Inflammatory macrophage treated with lipopolysaccharide for 1 hour (primary cell): Measurements from ENCODE around the gene TMEM106B.
"Not testable (repeated sequence)": the region's sequence is repeated elsewhere in the genome, so short reads cannot be mapped to it uniquely, and the experiment has no call there.

Experiments used
- DNase-seq, 2 donors: peaks; one replicate each; pipeline ENCODE4 v3.0.0-alpha.2; 2020 to 2022

Gene TMEM106B

GRCh38 chr7:12211054-12211710 lies at the start of gene TMEM106B:
Gene TMEM106B, plus strand, starts transcription at chr7:12211294. Its CDS starts 3,517 bp downstream, at chr7:12214811.
- DNase-seq = peak; percentile 93 to 94

DNA sequence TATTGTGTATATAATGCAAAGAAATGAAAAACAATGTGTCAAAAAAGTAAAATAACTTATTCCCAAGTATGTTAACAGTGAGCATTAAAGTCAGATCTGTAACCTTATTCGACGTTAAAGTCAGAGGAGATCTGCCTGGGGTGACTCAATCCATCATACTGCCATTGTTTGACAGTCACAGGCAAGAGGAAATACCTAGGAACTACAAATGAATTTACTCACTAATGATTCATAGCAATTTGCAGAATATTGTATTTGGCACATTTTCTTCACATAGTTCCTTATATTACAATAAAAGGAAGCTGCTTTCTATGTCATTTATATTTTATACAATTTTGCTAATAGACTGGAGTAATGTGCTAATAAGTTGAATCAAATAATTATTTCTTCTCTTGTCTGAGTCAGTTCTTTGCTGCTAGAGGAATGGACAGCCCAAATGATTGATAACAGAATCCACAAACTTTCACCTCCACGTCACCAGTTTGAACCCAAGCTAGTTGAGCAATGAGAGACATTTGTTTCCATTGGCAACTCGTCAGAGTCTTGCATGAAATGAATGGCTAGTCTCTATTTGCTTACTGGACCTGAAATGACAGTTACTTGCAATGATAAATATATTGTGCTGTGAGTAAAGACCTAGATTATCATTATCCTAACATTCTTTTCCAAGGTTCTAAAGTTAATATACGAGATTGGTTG lies 48.5 kb upstream of the TMEM106B start:
- DNase-seq = no peak

DNA sequence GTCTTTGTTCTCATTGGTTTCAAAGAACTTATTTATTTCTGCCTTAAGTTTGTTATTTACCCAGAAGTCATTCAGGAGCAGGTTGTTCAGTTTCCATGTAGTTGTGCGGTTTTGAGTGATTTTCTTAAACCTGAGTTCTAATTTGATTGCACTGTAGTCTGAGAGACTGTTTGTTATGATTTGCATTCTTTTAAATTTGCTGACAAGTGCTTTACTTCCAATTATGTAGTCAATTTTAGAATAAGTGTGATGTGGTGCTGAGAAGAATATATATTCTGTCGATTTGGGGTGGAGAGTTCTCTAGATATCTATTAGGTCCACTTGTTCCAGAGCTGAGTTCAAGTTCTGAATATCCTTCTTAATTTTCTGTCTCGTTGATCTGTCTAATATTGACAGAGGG lies 43.0 kb upstream of the TMEM106B start:
- DNase-seq = not testable (repeated sequence)

DNA sequence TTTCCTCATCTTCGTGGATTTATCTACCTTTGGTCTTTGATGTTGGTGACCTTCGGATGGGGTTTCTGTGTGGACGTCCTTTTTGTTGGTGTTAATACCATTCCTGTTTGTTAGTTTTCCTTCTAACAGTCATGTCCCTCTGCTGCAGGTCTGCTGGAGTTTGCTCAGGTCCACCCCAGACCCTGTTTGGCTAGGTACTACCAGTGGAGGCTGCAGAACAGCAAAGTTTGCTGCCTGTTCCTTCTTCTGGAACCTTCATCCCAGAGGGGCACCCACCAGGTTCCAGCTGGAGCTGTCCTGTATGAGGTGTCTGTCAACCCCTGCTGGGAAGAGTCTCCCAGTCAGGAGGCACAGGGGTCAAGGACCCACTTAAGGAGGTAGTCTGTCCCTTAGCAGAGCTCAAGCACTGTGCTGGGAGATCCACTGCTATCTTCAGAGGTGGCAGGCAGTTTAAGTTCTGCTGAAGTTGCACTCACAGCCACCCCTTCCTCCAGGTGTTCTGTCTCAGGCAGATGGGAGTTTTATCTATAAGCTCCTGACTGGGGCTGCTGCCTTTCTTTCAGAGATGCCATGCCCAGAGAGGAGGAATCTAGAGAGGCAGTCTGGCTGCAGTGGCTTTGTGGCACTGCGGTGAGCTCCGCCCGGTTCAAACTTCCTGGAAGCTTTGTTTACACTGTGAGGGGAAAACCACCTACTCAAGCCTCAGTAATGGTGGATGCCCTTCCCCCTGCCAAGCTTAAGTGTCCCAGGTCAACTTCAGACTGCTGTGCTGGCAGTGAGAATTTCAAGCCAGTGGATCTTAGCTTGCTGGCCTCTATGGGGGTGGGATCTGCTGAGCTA lies 40.9 kb upstream of the TMEM106B start:
- not testable (repeated sequence) for DNase-seq

DNA sequence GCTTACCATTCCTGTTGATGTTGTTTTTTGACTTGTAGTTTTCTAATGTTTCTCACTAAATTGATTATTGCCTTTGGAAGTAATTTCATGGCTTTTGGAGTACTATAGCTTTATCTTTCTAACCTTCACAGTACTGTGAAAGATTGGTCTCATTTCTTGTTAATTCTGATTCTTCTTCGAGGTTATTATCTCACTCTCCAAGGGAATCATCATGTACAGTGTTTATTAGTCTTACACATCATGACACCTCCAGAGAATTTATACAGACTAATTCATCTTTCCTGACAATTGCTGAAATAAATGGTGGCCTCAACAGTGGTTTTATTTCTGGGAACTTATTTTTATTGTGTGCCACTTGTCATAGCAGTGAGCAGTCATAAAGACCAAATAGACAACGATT lies 37.4 kb upstream of the TMEM106B start:
- no peak for DNase-seq

- no peak for DNase-seq
Measured at GRCh38 chr7:12174931-12175330, 36.2 kb upstream of the TMEM106B start.

GRCh38 chr7:12178317-12178716 lies 32.8 kb upstream of the TMEM106B start:
- no peak for DNase-seq

- no peak for DNase-seq
Measured at GRCh38 chr7:12194426-12194825, 16.7 kb upstream of the TMEM106B start.

GRCh38 chr7:12196386-12196785 lies 14.7 kb upstream of the TMEM106B start:
- no peak for DNase-seq

GRCh38 chr7:12199363-12199762 lies 11.7 kb upstream of the TMEM106B start:
- DNase-seq = no peak

DNA sequence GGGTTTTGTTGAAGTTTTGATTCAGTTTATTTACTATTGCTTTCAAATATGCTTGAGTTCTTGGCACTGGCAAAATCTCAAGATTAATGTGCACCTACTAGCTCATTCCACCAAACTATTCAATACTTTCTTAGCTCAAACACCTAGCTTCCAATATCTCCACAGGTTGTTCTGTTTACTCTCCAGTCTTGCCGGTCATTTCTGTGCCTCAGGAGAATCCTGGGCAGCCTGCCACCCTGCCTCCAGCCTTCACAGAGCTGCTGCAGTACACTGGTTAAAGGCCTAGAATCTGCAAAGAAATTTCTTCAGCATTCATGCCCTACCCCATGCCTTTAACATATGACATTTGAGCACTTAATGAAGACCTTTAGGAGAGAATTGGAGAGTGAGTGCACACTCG lies 4.0 kb upstream of the TMEM106B start:
- DNase-seq = no peak

- DNase-seq = no peak
Measured at GRCh38 chr7:12209221-12209620, 1.9 kb upstream of the TMEM106B start.

GRCh38 chr7:12210179-12211053 lies 678 bp upstream of the TMEM106B start:
- DNase-seq = peak in 1 of 2 donors; percentile 15

DNA sequence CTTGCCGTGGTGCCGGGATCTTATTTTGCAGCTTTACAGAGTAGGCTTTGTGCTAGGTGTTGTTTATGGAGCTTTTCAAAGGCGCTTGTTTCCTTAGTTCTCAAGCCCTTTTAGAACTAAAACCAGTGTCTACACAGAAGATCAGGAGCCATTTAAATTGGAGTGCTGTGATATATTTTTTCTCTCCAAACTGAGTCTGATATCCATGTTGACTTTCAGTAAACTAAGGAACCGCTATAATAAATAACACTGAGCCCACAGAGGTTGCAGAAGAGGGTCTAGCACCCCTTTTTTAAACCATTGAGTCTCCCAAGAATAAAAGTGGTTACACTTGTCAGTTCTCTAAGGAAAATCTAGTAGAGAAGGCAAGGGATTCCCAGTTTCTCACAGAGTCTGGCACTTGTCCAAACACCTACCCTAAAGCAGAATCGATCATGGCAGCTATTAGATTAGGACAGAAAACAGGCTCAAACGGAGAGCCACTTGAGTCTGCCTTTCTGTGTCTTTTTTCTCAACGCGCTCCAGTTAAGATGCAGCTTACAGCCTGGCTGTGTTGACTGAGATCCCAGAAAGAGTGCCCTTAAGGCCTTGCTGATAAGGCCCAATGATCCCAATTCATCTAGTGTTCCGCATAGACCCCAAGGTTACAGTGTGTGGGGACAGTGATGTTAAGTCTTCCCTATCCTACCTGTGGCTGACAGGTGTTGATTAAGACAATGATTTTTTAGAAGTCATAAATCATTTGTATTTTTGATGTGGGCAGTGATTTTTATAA lies 804 bp downstream of the TMEM106B start:
- DNase-seq = peak; percentile 4 to 15

DNA sequence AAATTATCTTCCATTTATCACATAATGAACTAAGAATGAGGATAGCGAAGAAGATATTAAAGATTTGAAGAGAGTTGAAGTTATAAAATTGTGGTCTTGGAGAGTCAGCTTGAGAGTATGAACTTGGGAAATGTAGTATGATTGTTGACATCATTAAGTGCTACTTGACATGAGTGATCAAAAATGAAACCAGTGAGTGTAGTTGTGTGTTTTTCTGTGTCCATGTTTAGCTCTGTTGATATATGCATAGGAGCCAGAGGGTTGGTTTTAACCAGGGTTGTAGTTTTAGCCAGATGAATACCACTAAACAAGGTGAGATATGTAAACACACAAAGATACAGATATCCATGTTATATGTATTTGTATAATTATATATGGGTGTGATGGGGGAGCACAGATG lies 6.2 kb downstream of the TMEM106B start:
- DNase-seq = no peak

GRCh38 chr7:12220389-12221046 lies 9.4 kb downstream of the TMEM106B start:
- DNase-seq = no peak

GRCh38 chr7:12221414-12221813 lies 10.3 kb downstream of the TMEM106B start:
- DNase-seq = no peak

DNA sequence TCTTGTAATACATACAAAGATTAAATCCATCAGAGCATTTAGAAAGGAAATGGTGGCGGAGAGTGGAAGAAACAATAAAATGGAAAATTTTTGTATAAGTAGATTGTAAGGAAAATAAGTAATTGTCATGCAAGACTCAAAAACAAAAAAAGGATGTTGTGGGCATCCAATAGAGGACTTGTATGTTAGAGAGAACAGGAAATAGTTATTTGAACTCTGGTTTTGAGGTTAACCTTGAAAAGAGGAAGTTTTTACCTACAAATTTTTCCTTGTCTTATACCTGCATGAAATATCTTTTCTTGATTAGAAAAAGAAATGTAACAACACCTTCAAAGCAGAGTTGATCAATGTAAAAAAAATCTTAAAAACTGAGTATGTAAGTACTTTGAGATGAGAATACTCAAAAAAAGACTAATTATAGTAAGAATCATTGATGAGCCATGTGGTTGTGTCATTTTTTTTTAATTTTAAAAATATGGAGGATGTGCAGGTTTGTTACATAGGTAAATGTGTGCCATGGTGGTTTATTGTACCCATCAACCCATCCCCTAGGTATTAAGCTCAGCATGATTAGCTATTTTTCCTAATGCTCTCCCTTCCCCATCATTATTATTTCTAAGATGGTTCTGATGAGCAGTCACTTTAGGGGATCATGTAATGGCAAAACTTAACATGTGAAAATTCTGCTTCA lies 11.9 kb downstream of the TMEM106B start:
- DNase-seq = no peak

- not testable (repeated sequence) for DNase-seq
Measured at GRCh38 chr7:12225017-12225416, 13.9 kb downstream of the TMEM106B start.

GRCh38 chr7:12226756-12227155 lies 15.7 kb downstream of the TMEM106B start:
- no peak for DNase-seq

GRCh38 chr7:12228024-12228423 lies 16.9 kb downstream of the TMEM106B start:
- no peak for DNase-seq
